GM18499 (cell line): Measurements from ENCODE around the gene RIN3.
"Not testable (repeated sequence)": the region's sequence is repeated elsewhere in the genome, so short reads cannot be mapped to it uniquely, and the experiment has no call there.

ENCODE experiments used
- ATAC-seq: cut with Tn5 transposase; IDR thresholded peaks from one replicate; pipeline ENCODE4 v1.9.1; 2021; ENCODE audit warnings: moderate number of reproducible peaks; ENCODE audit not compliant: insufficient read depth, unreplicated experiment

The RIN3 gene

DNA sequence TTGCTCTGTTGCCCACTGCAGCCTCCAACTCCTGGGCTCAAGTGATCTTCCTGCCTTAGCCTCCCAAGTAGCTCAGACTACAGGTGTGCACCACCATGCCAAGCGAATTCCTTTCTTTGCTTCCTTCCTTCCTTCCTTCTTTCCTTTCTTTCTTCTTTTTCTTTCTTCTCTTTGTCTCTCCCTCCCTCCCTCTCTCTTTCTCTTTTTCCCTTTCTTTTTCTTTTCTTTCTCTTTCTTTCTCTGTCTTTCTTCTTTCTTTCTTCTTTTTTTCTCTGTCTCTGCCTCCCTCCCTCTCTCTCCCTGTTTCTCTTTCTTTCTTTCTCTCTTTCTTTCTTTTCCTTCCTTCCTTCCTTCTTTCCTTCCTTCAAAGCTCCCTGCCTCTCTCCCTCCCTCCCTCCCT lies 182.0 kb downstream of the RIN3 start:
- no peak for ATAC-seq

DNA sequence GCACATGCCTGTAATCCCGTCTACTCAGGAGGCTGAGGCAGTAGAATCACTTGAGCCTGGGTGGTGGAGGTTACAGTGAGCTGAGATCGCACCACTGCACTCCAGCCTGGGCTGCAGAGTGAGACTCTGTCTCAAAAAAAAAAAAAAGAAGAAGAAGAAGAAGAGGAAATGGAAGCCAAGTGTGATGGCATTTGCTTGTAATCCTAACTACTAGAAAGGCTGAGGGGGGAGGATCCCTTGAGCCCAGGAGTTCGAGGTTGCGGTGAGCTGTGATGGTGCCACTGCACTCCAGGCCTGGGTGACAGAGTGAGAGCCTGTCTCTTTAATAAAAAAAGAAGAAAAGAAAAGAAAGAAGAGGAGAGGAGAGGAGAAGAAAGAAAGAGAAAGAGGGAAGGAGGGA lies 182.8 kb downstream of the RIN3 start:
- no peak for ATAC-seq

DNA sequence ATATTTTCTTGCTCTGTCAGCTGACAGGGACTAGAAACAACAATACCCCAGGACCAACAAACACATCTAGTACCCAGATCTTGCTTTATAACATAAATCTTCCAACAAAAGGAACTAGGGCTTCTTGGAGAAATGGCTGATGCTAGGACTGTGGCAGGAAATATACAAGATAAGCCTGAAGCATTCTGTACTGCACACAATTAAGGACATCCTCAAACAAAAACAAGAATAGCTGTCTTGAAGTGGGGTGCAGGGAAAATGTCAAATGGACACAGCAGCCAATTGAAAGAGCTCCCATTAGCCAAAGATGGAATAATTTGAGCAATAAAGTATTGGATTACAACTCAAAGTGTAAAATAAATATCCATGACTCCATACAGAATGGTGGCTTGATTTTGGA lies 184.8 kb downstream of the RIN3 start:
- no peak for ATAC-seq

DNA sequence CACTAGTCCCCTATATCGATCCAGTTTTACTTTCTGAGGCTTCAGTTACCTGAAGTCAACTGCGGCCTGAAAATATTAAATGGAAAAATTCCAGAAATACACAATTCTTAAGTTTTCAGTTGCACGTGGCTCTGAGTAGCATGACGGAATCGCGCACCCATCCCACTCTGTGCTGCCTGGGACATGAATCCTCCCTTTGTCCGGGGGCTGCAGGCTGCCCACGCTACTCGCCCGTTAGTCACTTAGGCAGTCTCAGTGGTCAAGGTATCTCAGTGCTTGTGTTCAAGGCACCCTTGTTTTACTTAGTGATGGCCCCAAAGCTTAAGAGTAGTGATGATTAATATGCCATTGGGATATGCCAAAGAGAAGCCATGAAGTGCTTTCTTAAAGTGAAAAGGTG lies 188.2 kb downstream of the RIN3 start:
- no peak for ATAC-seq

DNA sequence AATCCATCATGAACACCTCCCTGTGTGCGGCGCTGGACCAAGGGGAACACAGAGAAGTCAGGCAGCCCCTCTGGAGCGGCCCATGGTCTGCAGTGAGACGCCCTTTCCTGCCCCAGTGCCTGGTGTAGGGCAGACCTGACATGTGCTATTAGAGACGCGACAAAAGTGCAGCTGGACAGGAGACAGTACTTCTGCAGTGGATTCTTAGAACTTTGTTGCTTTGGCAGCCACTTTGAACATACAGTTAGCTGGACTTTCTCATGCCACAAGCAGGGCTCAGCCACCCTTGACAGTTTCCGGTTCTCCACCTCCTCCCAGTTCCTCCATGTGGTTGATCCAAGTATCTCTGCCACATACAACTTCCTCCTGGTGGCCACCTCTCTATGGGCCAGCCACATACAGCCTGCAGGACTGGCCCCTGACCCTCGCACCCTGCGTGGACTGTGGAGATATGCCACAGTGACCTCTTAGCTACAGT lies 188.9 kb downstream of the RIN3 start:
- no peak for ATAC-seq

DNA sequence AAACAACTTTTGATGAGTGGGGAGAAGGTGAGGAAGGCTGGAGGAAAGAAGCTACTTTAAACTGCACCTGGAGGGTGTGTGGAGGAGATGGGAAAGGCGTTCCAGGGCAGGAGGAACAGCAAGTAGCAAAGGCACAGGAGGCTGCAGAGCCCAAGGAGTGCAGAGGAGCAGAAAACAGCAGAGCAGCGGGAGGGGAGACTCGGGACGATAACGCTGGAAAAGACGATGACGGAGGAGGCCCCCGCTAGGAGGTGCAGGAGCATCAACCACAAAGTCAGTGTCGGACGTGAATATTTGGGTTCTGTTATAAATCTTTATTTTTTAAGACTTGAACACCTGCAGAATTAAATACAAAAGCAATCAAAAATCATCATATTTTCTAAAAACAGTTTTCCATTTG lies 189.9 kb downstream of the RIN3 start:
- no peak for ATAC-seq

DNA sequence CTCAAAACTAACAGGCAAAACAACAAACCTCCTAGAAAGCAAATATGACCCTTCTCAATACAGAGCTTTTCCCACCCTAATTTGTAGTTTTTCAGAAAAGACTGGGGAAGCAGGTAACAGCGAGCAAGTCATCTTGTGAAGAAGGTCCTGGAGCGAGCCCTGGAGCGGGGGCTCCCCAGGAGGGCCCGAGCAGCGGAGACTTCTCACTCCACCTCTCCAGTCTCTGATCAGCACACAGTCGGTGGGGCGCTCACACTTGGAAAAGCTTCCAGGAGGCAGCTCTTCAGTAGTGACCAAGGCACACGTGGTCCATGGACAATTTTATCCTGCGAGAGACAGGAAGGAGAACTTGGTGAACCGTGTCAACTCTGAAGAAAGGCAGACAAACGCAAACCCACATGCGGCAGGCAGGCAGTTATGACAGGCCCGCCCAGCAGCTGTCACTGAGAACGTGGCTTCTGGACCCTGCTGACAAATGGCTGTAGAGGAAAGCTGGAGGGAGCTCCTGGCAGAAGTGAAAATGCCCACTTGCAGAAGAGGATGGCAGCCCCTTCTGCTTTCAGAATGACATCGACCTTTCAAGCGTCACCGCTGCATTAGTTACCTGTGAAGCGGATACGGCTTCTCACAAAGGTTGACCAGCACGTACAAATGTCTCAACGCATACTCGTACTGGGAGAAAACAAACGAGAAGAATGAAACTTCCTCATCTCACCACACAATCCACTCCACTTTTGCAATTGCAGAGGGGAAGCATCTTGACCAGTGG lies 190.6 kb downstream of the RIN3 start:
- ATAC-seq, result peak; percentile 90

DNA sequence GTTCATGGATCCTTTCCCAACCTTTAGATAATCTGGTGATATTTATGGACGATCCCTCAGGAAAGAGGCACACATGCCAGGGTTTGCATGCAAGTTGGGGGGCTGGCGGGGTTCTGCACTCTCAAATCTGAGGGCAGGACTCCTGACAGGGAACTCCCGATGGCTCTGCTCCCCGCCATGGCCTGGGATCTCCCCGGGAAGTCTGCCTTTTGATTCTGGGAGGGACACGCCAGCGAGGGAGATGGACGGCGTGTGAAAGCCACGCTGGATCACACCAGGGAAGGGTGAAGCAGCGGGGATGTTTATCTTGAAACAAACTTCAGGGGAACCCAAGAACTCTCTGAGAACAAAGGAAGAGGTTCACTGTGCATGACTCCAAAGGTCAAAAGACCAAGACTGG lies 191.2 kb downstream of the RIN3 start:
- ATAC-seq, result no peak

DNA sequence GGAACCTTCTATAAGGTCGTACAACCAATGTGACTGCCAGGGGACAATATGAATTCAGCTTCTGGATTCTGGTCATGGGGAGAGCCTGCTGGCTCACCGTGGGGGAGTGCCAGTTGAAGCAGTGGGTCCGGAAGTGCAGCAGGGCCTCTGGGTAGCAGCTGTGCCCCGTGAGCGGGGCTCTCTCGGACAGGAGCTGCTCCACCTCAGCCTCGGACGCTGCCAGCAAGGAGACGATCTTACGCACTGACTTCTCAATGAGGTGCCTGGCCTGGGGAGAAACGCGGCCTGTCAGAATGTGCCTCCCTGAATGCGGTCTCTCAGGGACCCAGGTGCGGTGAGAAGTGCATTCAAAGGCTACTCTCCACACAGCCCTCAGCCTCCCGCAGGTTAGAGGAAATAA lies 192.8 kb downstream of the RIN3 start:
- ATAC-seq, result no peak

DNA sequence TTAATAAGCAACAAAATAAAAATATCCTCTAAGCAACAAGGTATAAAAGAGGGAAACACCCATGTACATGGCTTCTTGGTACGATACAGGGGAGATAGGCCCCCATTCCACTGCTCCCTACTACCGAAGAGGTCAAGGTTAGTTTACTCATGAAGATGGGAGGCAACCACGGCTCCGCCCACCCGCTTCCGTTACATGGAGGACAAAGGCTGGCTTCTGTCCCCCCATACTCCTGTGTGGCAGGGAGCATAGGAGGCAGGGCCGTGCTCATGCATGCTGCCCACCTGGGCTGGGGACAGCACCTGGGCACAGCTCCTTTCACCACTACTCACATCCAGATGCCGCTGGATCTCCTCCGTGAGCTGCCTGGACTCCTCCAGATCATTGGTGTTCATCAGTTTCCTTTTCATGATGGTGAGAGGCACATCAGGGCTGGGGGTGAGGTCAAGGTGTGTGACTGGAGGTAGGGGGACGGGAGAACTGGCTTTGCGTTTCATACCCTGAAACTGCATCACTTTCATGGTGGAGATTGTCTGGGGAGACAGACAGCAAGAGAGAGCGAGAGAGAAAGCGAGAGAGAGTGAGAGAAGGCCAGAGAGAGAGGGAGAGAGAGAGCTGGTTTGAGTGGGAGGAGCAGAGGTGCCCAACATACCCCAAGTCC lies 195.9 kb downstream of the RIN3 start:
- ATAC-seq, result no peak

DNA sequence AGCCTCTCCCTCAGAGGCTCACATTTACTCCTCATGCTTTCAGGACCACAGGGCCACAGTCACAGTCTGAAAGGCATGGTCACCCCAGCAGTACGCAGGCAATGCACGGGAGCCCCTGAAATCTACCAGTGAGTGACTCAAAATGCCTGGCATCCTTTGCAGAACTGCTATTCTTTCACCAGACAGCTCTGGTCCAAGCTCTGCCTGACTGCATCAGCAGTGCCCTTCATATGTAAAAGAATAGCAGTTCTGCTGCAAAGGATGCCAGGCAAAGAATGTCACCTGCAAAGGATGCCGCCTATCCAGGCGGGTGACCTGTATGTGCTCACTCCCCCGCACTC lies 196.4 kb downstream of the RIN3 start:
- no peak for ATAC-seq

DNA sequence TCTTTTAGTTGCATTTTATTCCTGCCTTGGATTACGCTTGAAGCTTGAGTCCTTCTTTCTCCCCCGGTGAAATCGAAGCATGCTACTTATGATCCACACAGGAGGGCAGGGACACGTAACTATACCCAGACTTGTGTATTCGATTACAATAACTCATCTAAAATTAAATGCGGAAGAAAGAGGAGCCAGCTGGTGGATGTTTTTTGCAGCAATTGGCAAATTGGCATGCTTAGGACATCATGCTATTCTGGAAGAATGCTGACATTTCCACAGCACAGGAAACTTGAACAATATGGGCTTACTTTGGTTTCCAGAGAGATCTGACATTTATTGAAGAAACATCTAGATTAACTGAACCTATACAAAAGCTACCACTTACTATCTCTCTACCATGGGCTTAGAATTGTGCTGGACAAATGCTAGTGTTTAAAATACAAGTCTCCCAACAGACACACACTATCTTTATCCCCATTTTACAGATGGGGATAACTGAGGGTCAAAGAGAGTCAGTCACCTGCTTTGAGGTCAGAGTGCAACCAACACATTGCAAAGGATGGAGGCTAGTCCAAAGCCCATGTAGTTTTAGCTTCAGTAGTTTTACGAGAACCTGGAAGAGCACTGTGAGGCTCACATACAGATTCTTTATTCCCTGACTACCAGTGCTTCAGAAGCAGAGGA lies 198.5 kb downstream of the RIN3 start:
- ATAC-seq, result no peak

DNA sequence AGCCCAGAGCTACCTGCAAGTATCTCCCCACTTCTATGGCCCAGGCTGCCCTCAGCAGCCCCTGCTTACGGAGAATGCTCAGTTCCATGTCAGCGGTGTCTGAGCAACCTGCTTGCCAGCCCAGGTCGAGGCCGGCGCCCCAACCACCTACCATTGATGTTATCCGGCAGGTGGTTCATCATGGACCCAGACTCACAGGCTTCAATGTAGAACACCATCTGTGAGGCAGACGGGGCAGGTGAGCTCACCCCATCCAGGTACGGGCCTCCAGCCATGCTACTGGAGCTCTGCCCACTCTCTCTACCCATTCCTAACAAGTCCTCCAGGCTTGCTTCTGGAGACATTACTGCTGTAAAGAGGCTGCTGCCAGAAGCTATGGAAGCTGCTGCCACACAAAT lies 199.1 kb downstream of the RIN3 start:
- ATAC-seq, result no peak

DNA sequence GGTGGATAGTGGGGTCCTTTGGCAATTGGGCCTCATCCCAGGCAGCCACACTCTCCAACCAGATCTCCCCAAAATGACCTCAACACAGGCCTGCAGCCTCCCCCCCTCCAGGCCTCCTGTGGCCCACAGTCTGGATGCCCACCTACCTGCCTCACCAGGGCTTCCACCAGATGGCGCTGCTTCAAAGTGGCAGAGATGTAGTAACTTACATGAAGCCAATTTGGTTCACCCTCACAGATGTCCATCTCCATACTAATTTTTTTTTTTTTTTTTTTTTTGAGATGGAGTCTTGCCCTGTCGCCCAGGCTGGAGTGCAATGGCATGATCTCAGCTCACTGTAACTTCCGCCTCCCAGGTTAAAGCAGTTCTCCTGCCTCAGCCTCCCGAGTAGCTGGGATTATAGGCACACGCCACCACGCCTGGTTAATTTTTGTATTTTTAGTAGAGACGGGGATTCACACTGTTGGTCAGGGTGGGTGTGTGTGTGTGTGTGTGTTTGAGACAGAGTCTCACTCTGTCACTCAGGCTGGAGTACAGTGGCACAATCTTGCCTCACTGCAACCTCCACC lies 201.2 kb downstream of the RIN3 start:
- ATAC-seq, result not testable (repeated sequence)

DNA sequence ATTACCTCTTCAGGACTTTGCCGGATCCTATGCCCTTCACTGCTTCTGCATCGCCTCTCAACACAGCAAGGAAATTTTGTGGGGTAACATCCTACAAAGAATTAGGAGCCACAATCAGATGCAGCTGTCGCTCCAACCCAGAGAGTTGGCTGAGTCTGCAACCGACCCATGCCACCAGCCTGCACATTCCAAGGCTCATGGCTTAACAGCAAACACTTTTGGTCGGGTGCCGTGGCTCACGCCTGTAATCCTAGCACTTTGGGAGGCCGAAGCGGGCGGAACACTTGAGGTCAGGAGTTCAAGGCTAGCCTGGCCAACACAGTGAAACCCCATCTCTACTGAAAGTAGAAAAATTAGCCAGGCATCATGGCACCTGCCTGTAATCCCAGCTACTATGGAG lies 202.6 kb downstream of the RIN3 start:
- no peak for ATAC-seq

DNA sequence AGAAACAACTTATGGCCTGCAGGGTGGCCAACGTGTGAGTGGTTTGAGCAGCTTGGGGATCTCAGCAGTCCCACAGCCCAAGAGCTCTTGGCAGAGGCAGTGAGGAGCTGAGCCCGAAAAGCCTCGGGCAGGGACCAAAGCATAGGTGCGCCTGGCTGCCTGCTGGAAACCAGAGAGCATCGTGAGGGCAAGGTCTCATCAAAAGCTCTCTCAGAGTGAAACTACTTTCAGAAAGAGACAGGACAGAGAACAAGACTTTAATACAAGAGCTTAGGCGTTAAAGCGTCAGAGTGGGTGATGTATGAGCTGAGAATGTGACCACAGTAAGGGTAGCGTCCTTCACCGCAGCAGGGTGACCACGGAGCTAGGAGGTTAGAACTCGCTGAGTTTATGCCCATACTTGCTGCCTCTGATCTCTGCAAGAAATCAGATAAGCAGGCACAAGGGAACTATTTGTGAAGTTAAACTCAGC lies 204.0 kb downstream of the RIN3 start:
- no peak for ATAC-seq

DNA sequence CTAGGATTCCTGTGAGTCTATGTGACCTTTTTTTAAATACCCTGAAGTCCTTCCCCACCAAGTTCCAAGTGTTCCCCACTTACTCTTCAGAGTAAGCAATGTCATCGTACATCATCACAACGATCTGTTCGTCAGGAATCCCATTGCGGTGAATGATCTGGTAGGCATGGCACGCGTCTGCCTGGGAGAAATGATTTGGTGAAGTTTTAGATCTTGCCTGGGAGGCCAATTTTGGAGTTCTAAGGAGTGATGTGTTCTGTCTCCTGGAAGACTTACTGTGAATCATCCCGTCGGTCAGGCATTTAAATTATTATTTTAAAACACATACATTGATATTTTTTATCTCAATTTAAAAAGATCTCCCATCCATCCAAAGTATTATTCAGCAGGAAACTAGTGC lies 205.1 kb downstream of the RIN3 start:
- ATAC-seq, result no peak

DNA sequence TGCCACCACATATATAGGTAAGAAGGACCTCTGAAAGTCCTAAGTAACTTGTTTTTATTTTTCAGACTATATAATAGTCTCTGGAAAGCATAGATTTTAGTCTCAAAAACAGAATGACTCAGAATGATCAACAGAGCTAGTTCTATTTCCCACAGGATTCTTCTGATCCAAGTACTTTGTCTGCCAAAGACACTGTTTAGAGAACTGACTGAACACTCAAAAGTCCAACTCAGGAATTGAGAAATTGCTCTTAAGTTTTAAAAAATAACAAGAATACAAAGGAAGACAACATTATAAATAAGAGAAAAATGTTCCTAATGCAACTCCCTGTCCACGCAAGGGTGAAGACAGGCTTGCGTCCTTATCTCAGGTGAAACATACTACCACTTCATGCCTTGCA lies 205.8 kb downstream of the RIN3 start:
- no peak for ATAC-seq

DNA sequence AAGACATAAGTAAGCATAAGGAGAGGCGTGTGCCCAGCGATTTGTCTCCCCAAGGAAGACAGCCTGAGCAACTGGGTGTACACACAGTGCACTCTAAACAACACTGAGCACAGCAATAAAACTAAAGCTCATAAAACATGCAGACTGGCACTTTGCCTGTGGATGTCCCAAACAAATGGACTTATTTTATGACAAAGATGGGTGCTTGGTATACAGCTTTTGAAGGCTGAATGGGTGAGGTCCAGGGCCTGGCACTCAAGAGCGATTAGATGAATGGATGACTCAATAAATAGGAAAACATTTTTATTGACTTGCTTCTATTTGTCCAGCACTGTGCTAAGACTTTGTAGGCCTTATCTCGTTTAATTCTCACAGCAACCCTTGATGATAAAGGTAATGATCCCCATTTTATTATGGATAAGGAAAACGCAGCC lies 206.3 kb downstream of the RIN3 start:
- no peak for ATAC-seq

DNA sequence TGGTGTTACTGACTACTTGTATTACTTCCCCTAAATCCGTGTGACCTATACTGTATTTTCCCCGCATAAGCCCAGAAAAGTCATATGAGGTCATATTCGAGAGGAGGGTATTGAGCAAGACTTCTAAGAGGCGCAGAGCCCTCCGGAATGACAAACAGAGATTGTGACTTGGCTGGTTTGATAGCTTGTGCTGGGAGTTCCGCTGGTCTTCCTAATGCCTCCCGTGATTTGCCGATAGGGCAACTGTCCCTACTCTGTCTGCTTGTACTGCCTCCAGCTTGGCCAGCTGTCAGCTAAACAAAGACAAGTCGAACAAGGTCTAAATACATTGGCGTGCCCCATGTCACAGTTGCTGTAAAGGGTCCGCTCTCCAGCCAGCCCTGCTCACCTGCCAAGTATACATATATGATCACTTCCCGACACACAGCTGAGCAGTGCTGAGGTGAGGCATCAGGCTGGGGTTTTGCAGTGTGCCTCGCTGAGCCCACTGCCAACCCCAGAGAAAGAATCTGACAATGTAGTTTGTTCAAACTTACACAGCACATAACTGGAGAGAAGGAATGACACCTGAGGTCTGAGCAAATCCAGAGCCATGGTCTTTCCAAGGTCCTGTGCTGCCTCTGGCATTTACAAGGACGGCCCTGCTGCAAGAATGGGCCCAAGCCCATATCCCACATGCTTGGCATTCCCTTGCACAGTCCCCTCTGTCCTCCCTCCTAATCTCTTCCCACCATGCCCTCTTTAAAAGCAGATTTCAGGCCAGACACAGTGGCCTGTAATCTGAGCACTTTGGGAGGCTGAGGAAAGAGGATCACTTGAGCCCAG lies 211.1 kb downstream of the RIN3 start:
- ATAC-seq, result no peak
